OCI-LY1 (cell line): Measurements from ENCODE around the gene ACVR2A.

Source experiments
- H2AFZ ChIP-seq: fragments of 200-600 bp; sonication (generic), shearing (Covaris generic); 2 replicates; pipeline ENCODE4 v1.6.0; 2014; ENCODE audit warnings: antibody characterized with exemption, mild to moderate bottlenecking, low read length
- H3F3A ChIP-seq: fragments of 200-600 bp; sonication (generic), shearing (Covaris generic); 2 replicates; pipeline ENCODE4 v1.6.0; 2014; ENCODE audit warnings: mild to moderate bottlenecking, antibody characterized with exemption, low read length, moderate library complexity; ENCODE audit not compliant: insufficient read depth
- H3K27ac ChIP-seq: fragments of 200-600 bp; sonication (generic); 2 replicates; pipeline ENCODE4 v1.5.1; 2014; ENCODE audit warnings: low read length, mixed run types, mild to moderate bottlenecking, low read depth; ENCODE audit not compliant: poor library complexity, severe bottlenecking
- H3K27me3 ChIP-seq: fragments of 200-600 bp; sonication (generic); 2 replicates; pipeline ENCODE4 v1.6.0; 2014; ENCODE audit warnings: antibody characterized with exemption, mild to moderate bottlenecking, low read length, moderate library complexity; ENCODE audit not compliant: insufficient read depth
- H3K36me3 ChIP-seq: fragments of 200-600 bp; sonication (generic); 2 replicates; pipeline ENCODE4 v1.6.1; 2014; ENCODE audit warnings: mild to moderate bottlenecking, antibody characterized with exemption, low read length, moderate library complexity, mixed read lengths; ENCODE audit not compliant: insufficient read depth
- H3K4me1 ChIP-seq: fragments of 200-600 bp; sonication (generic); 2 replicates; pipeline ENCODE4 v1.5.1; 2014; ENCODE audit warnings: mild to moderate bottlenecking, low read length, moderate library complexity; ENCODE audit not compliant: insufficient read depth, severe bottlenecking
- H3K4me2 ChIP-seq: fragments of 200-600 bp; sonication (generic), shearing (Covaris generic); 2 replicates; pipeline ENCODE4 v1.6.1; 2014; ENCODE audit warnings: low read length
- H3K4me3 ChIP-seq: fragments of 200-600 bp; sonication (generic); 2 replicates; pipeline ENCODE4 v1.5.1; 2014; ENCODE audit warnings: low read length, low read depth, mild to moderate bottlenecking, mixed read lengths; ENCODE audit not compliant: poor library complexity, severe bottlenecking
- H3K79me2 ChIP-seq: fragments of 200-600 bp; shearing (Covaris generic); 2 replicates; pipeline ENCODE4 v1.6.1; 2016; ENCODE audit warnings: mixed run types, low read length, mixed read lengths; ENCODE audit not compliant: insufficient read depth
- H3K9ac ChIP-seq: fragments of 200-600 bp; sonication (generic), shearing (Covaris generic); 2 replicates; pipeline ENCODE4 v1.6.1; 2014; ENCODE audit warnings: mild to moderate bottlenecking, low read length, mixed read lengths
- H3K9me2 ChIP-seq: fragments of 200-600 bp; sonication (generic), shearing (Covaris generic); 2 replicates; pipeline ENCODE4 v1.6.1; 2014; ENCODE audit warnings: low read depth, mild to moderate bottlenecking, low read length, mixed read lengths
- H3K9me3 ChIP-seq: fragments of 200-600 bp; shearing (Covaris generic); 2 replicates; pipeline ENCODE4 v1.6.1; 2014; ENCODE audit warnings: low read length, mixed read lengths
- H4K20me1 ChIP-seq: fragments of 200-600 bp; sonication (generic), shearing (Covaris generic); 2 replicates; pipeline ENCODE4 v1.6.0; 2016; ENCODE audit warnings: mild to moderate bottlenecking, low read length; ENCODE audit not compliant: insufficient read depth
- CTCF ChIP-seq: fragments of 200-600 bp; sonication (generic), shearing (Covaris generic); IDR thresholded peaks from 2 replicates; pipeline ENCODE4 v1.5.1; 2017; ENCODE audit warnings: mild to moderate bottlenecking, antibody characterized with exemption, low read length, moderate library complexity, mixed read lengths
- EZH2 ChIP-seq: fragments of 200-600 bp; sonication (generic), shearing (Covaris generic); IDR thresholded peaks from 2 replicates; pipeline ENCODE4 v1.8.0; 2017; ENCODE audit warnings: borderline replicate concordance, mixed run types, mild to moderate bottlenecking, antibody characterized with exemption, low read length, moderate library complexity, mixed read lengths

ACVR2A gene

GRCh38 chr2:147862859-147863516, 18.2 kb downstream of the ACVR2A start:
- Histone ChIP-seq H4K20me1 (0 out of 2 replicates have a peak, but pooled peaks cover 2% of the 10 kb centered on the region), H3K9ac (no peak overlapping the region), H3K79me2 (no peaks in the 10 kb centered on the region), H3K4me1 (no peaks in the 10 kb centered on the region), H3K27me3 (no peaks in the 10 kb centered on the region), H3K36me3 (no peaks in the 10 kb centered on the region), H3K27ac (no peak overlapping the region), H3F3A (no peaks in the 10 kb centered on the region), H3K4me2 (no peak overlapping the region), H3K4me3 (no peak overlapping the region), H3K9me3 (no peaks in the 10 kb centered on the region), H3K9me2 (no peaks in the 10 kb centered on the region), H2AFZ (no peak overlapping the region)
- TF ChIP-seq CTCF (no peak), EZH2 (no peak)

GRCh38 chr2:147863835-147864234, 19.0 kb downstream of the ACVR2A start:
- Histone ChIP-seq H3K4me2 (no peak overlapping the region), H3K27me3 (no peaks in the 10 kb centered on the region), H3K9me3 (no peaks in the 10 kb centered on the region), H3K27ac (no peak overlapping the region), H3K4me1 (no peaks in the 10 kb centered on the region), H3K9ac (no peak overlapping the region), H3K9me2 (no peaks in the 10 kb centered on the region), H2AFZ (no peak overlapping the region), H3K4me3 (no peak overlapping the region), H3F3A (no peaks in the 10 kb centered on the region), H4K20me1 (0 out of 2 replicates have a peak, but pooled peaks cover 2% of the 10 kb centered on the region), H3K36me3 (no peaks in the 10 kb centered on the region), H3K79me2 (no peaks in the 10 kb centered on the region)
- TF ChIP-seq EZH2: no peak
- no peak for TF ChIP-seq CTCF

- no peak overlapping the region for H3K4me3 ChIP-seq
- H3F3A ChIP-seq: no peaks in the 10 kb centered on the region
- 0 out of 2 replicates have a peak, but pooled peaks cover 2% of the 10 kb centered on the region for H4K20me1 ChIP-seq
- H3K9me3 ChIP-seq: no peaks in the 10 kb centered on the region
- H3K4me1 ChIP-seq: no peaks in the 10 kb centered on the region
- TF ChIP-seq CTCF (no peak), EZH2 (no peak)
- H3K79me2 ChIP-seq: no peaks in the 10 kb centered on the region
- H3K4me2 ChIP-seq: no peak overlapping the region
- no peak overlapping the region for H2AFZ ChIP-seq
- no peaks in the 10 kb centered on the region for H3K36me3 ChIP-seq
- no peaks in the 10 kb centered on the region for H3K9me2 ChIP-seq
- no peak overlapping the region for H3K9ac ChIP-seq
- H3K27ac ChIP-seq: no peak overlapping the region
- no peaks in the 10 kb centered on the region for H3K27me3 ChIP-seq
These were observed 20.7 kb downstream of the ACVR2A start for GRCh38 chr2:147865560-147865959.
